NCI-H187 (cell line): Measurements from ENCODE around the gene TENM3.

Experiments used
- DNase-seq, 2 experiments: peaks; one replicate each; lab custom pipeline; 2025; lab: John Stamatoyannopoulos, UW

Gene TENM3

DNA sequence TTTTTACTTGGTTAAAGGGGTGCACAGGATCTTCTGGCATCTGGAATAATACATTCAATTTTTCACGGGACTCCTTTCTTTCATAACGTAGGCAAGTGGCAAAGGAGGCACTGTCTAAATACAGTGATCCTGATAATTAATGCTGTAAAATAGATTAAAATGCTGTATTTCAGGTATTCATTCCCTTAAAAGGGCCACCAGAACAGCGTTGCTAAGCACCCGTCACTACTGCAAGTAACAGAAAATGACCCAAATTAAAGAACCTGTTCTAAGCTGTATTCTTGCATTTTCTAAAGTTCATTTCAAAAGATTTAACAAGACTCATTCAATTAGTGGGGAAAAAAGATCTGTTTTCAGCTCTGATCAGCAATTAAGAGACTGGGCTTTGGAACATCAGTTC is 208.2 kb downstream of the TENM3 start:
- DNase-seq = no peak

- DNase-seq = peak in 1 of 2 experiments; percentile 12
These were observed 210.6 kb downstream of the TENM3 start for GRCh38 chr4:182453830-182454229.

GRCh38 chr4:182454440-182455013 is 211.3 kb downstream of the TENM3 start:
- no peak for DNase-seq

DNA sequence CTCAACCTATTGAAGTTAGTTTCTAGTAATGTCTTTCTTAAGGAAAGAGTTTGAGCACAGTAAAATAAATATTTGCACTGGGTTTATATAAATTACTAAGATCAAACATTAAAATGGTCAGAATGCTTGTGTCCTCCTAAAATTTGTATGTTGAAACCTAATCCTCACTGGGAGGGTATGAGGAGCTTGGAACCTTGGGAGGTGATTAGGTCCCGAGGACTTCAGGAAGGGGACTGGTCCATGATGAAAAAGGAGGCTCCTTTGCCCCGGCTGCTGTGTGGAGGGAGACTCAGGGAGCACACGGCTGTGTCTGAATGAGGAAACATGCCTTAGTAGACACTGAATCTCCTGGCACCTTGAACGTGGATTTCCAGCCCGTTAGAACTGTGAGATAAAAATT is 221.9 kb downstream of the TENM3 start:
- no peak for DNase-seq

DNA sequence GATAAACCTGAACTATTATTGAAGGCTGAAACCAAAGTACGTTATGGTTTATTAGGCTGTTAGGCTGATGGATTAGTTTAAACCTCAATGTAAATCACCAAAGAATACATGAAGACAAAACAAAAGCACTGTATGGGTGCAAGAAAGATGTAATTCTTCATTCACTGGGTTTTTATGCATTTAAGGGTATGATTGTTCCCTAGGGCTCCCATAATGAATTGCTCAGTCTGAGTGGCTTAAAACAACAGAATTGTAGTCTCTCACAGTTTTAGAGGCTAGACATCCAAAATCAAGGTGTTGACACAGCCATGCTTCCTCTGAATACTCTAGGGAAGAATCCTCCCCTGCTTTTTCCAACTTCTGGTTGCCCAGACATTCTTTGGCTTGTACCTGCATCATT is 222.8 kb downstream of the TENM3 start:
- no peak for DNase-seq

DNA sequence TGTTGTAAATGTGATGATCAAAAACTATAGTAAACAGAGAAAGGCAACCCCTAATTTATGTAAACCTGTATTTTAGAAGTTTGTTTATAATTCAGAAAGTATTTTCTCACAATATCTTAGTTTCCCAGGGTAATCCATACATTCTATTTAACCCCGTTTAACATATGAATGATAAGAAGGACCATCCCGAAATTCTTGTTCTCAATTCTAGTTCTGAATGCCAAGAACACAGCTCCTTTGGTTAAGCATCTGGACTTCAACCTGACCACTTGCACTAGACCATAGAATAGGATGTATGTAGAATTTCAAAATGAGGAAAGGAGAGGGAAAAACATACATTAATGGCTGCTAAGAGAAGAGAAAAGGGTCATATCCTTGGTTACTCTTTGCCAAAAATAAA is 227.0 kb downstream of the TENM3 start:
- DNase-seq = no peak

DNA sequence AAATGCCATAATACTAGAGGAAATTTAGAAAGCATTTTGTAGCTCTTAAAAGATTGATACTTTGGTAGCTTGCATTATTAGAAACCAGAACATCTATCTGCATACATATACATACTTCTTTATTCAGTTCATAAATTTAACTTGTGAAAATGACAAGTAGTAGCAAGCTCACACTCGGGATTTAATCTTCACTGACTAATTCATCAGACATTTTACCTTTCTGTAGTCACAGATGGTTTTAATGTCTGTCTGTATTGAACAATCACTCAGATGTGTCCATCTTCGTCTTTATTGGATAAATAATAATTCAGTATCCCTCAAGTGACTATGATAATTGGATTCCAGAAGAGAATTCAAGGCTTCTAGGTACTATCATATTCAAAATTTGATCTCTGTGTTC is 232.3 kb downstream of the TENM3 start:
- no peak for DNase-seq

DNA sequence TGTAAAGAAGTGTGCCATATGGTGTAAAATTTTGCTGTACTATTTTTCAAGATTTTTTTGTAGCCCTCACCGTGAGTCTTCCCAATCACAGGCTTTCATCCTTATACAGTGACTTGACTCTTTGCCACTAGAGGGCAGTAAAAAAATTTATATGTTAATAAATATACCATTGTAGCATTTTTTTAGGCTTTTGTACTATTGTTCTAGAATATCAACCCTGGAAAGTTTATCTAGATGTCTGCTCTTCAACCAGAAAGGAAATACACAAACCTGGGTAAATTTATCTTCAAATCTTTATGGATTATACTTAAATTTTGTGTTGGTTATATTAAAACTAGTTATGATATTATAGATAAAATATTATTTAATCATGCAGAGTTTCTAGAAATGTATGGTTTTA is 235.3 kb downstream of the TENM3 start:
- no peak for DNase-seq

GRCh38 chr4:182483685-182484084 is 240.5 kb downstream of the TENM3 start:
- no peak for DNase-seq

GRCh38 chr4:182486881-182487280 is 243.7 kb downstream of the TENM3 start:
- no peak for DNase-seq

GRCh38 chr4:182488896-182489295 is 245.7 kb downstream of the TENM3 start:
- DNase-seq = no peak

DNA sequence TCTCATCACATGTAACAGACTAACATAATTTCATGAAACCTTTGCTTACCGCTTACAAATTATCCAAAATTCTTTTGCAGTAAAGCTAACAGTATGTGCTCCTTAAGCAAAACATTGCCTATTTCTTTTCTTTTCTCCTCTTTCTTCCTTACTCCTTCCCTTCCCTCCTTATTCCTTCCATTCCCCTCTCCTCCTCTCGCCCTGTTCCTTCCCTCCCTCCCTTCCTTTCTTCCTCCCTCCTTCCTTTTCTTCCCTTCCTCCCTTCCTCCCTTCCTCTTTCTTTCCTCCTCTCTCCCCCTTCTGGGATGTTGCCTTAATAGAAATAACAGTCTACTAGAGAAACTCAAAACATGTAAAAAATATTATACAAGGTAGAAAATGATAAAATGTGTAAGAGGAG is 246.4 kb downstream of the TENM3 start:
- DNase-seq = no peak

- DNase-seq = peak; percentile 35 to 43
These were observed 248.5 kb downstream of the TENM3 start for GRCh38 chr4:182491719-182492118.

- no peak for DNase-seq
These were observed 249.2 kb downstream of the TENM3 start for GRCh38 chr4:182492423-182492822.

GRCh38 chr4:182493377-182493776 is 250.2 kb downstream of the TENM3 start:
- DNase-seq = no peak

- no peak for DNase-seq
These were observed 250.9 kb downstream of the TENM3 start for GRCh38 chr4:182494103-182494502.

GRCh38 chr4:182495031-182495430 is 251.8 kb downstream of the TENM3 start:
- DNase-seq = peak; percentile 48 to 62

GRCh38 chr4:182495645-182496385 is 252.6 kb downstream of the TENM3 start:
- DNase-seq = no peak

GRCh38 chr4:182496408-182496807 is 253.2 kb downstream of the TENM3 start:
- DNase-seq = no peak

GRCh38 chr4:182502064-182502463 is 258.9 kb downstream of the TENM3 start:
- DNase-seq = no peak

DNA sequence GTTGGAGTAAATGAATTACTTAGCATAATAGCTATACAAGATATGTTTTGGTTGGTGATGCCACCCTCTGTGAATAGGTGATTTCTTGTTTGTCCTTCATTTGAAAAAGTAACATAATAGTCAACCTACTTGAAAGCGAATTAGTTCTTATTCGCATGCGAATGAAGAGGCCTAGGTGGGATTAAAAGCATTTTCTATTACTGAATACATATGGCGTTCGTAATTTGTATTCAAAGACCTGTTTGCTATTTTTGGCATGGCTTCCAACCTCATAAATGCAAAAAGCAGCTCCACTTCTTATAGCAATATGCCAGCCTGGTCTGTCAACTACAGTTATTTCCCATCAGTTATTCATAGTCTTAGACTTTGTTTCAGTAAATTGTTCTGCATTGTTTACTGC is 261.3 kb downstream of the TENM3 start:
- no peak for DNase-seq

- no peak for DNase-seq
These were observed 264.6 kb downstream of the TENM3 start for GRCh38 chr4:182507805-182508204.

- DNase-seq = no peak
These were observed 267.6 kb downstream of the TENM3 start for GRCh38 chr4:182510836-182511235.
